GM21723 (cell line): ENCODE data around the gene LHFPL6.

ENCODE experiments used
- ATAC-seq: cut with Tn5 transposase; IDR thresholded peaks from one replicate; pipeline ENCODE4 v1.9.1; 2021; ENCODE audit warnings: mild to moderate bottlenecking, moderate library complexity; ENCODE audit not compliant: unreplicated experiment

LHFPL6 gene

GRCh38 chr13:39557285-39557955, 45.6 kb downstream of the LHFPL6 start:
- no peak for ATAC-seq

- ATAC-seq = no peak
Observed at GRCh38 chr13:39556866-39557265, 46.1 kb downstream of the LHFPL6 start.

GRCh38 chr13:39554371-39554770, 48.6 kb downstream of the LHFPL6 start:
- ATAC-seq = no peak

GRCh38 chr13:39552246-39552645, 50.7 kb downstream of the LHFPL6 start:
- no peak for ATAC-seq

- ATAC-seq = no peak
Observed at GRCh38 chr13:39550931-39551330, 52.1 kb downstream of the LHFPL6 start.

GRCh38 chr13:39547108-39547507, 55.9 kb downstream of the LHFPL6 start:
- no peak for ATAC-seq

- ATAC-seq = no peak
Observed at GRCh38 chr13:39542361-39542760, 60.6 kb downstream of the LHFPL6 start.

GRCh38 chr13:39540929-39541605, 61.9 kb downstream of the LHFPL6 start:
- ATAC-seq = no peak

- no peak for ATAC-seq
Observed at GRCh38 chr13:39538816-39539790, 63.9 kb downstream of the LHFPL6 start.

GRCh38 chr13:39536906-39537305, 66.1 kb downstream of the LHFPL6 start:
- no peak for ATAC-seq

- ATAC-seq = no peak
Observed at GRCh38 chr13:39536274-39536673, 66.7 kb downstream of the LHFPL6 start.

GRCh38 chr13:39533651-39534150, 69.3 kb downstream of the LHFPL6 start:
- ATAC-seq = no peak

- no peak for ATAC-seq
Observed at GRCh38 chr13:39531646-39532045, 71.3 kb downstream of the LHFPL6 start.

GRCh38 chr13:39530916-39531315, 72.1 kb downstream of the LHFPL6 start:
- ATAC-seq = no peak

- ATAC-seq = no peak
Observed at GRCh38 chr13:39528661-39528980, 74.4 kb downstream of the LHFPL6 start.

- ATAC-seq = no peak
Observed at GRCh38 chr13:39527961-39528660, 74.9 kb downstream of the LHFPL6 start.

- ATAC-seq = no peak
Observed at GRCh38 chr13:39527301-39527700, 75.7 kb downstream of the LHFPL6 start.

- no peak for ATAC-seq
Observed at GRCh38 chr13:39526499-39526898, 76.5 kb downstream of the LHFPL6 start.

- ATAC-seq = no peak
Observed at GRCh38 chr13:39525506-39525905, 77.5 kb downstream of the LHFPL6 start.

GRCh38 chr13:39524795-39525194, 78.2 kb downstream of the LHFPL6 start:
- ATAC-seq = no peak

- no peak for ATAC-seq
Observed at GRCh38 chr13:39522329-39522728, 80.7 kb downstream of the LHFPL6 start.
